Ectodermal cell (in vitro differentiated cells): ENCODE measurements around the gene ZNF511.
A peak's percentile ranks its signal among the peaks of the same experiment; 100 is the strongest.

Experiments used
- H3K27ac ChIP-seq: 2 replicates; pipeline ENCODE4 v1.7.0; 2013; ENCODE audit warnings: mild to moderate bottlenecking, low read depth, low read length; ENCODE audit not compliant: insufficient read depth, poor library complexity, severe bottlenecking
- H3K27me3 ChIP-seq: 2 replicates; pipeline ENCODE4 v1.7.0; 2013; ENCODE audit warnings: mild to moderate bottlenecking, low read length; ENCODE audit not compliant: insufficient read depth, control insufficient read depth, poor library complexity, severe bottlenecking
- H3K36me3 ChIP-seq: one replicate; pipeline ENCODE4 v1.7.0; 2013; ENCODE audit warnings: low read length; ENCODE audit not compliant: control insufficient read depth, insufficient read depth
- H3K4me1 ChIP-seq: one replicate; pipeline ENCODE4 v1.7.0; 2013; ENCODE audit warnings: low read length; ENCODE audit not compliant: control insufficient read depth, insufficient read depth
- H3K4me3 ChIP-seq: 2 replicates; pipeline ENCODE4 v1.7.0; 2013; ENCODE audit warnings: low read depth, low read length, control low read depth; ENCODE audit not compliant: insufficient read depth
- H3K9me3 ChIP-seq: 2 replicates; pipeline ENCODE4 v1.7.0; 2013; ENCODE audit warnings: mild to moderate bottlenecking, low read length, moderate library complexity; ENCODE audit not compliant: control insufficient read depth
- WGBS, 2 experiments: methylation state at CpG; one replicate each; pipeline ENCODE4 v1.1.7; 2013; ENCODE audit warnings: missing lambda C conversion rate in 2 of 2; 5-methylcytosine and 5-hydroxymethylcytosine counted together

The ZNF511 gene

GRCh38 chr10:133274751-133275683 is 33.7 kb upstream of the ZNF511 start:
- Histone ChIP-seq H3K27me3 (peaks cover 20% of the 10 kb centered on the region), H3K4me1 (peaks cover 23% of the 10 kb centered on the region), H3K4me3 (no peak overlapping the region), H3K36me3 (no peaks in the 10 kb centered on the region), H3K9me3 (no peaks in the 10 kb centered on the region), H3K27ac (no peak overlapping the region)
- WGBS, 2 experiments: 70 to 72% methylated on average over 26 of the region's 26 CpGs

GRCh38 chr10:133275684-133276092 is 33.0 kb upstream of the ZNF511 start:
- H3K4me3 ChIP-seq: no peak overlapping the region
- H3K27me3 ChIP-seq: peaks cover 20% of the 10 kb centered on the region
- H3K4me1 ChIP-seq: peaks cover 23% of the 10 kb centered on the region
- H3K9me3 ChIP-seq: no peaks in the 10 kb centered on the region
- no peak overlapping the region for H3K27ac ChIP-seq
- 59 to 61% methylated on average over 12 of the region's 12 CpGs for WGBS, 2 experiments
- H3K36me3 ChIP-seq: no peaks in the 10 kb centered on the region

- Histone ChIP-seq H3K9me3 (no peaks in the 10 kb centered on the region), H3K4me1 (peaks cover 23% of the 10 kb centered on the region), H3K27ac (no peak overlapping the region), H3K36me3 (no peaks in the 10 kb centered on the region), H3K27me3 (peaks cover 20% of the 10 kb centered on the region), H3K4me3 (peak overlapping the region; percentile 20)
- 58 to 65% methylated on average over 6 of the region's 6 CpGs for WGBS, 2 experiments
These were observed 32.6 kb upstream of the ZNF511 start for GRCh38 chr10:133276100-133276434.

- 9 to 10% methylated on average over 63 of the region's 63 CpGs for WGBS, 2 experiments
- H3K4me3 ChIP-seq: peak within 1 kb of the TSS; percentile 20
- H3K36me3 ChIP-seq: no peaks in the 10 kb centered on the region
- peaks cover 20% of the 10 kb centered on the region for H3K27me3 ChIP-seq
- peaks cover 23% of the 10 kb centered on the region for H3K4me1 ChIP-seq
- no peak within 1 kb of the TSS for H3K27ac ChIP-seq
- no peaks in the 10 kb centered on the region for H3K9me3 ChIP-seq
These were observed 32.1 kb upstream of the ZNF511 start, which contains the start of gene ADAM8 for GRCh38 chr10:133276435-133277201. Gene ADAM8 (minus strand): TSS chr10:133276868. CDS start chr10:133276817, 51 bp downstream.

- peaks cover 20% of the 10 kb centered on the region for H3K27me3 ChIP-seq
- no peaks in the 10 kb centered on the region for H3K36me3 ChIP-seq
- no peak overlapping the region for H3K4me3 ChIP-seq
- H3K9me3 ChIP-seq: no peaks in the 10 kb centered on the region
- no peak overlapping the region for H3K27ac ChIP-seq
- WGBS, 2 experiments: 86 to 87% methylated on average over 25 of the region's 25 CpGs
- peaks cover 23% of the 10 kb centered on the region for H3K4me1 ChIP-seq
These were observed 31.3 kb upstream of the ZNF511 start for GRCh38 chr10:133277277-133277992.

- 93 to 94% methylated on average over 12 of the region's 12 CpGs for WGBS, 2 experiments
- Histone ChIP-seq H3K4me3 (no peak overlapping the region), H3K4me1 (peaks cover 23% of the 10 kb centered on the region), H3K9me3 (no peaks in the 10 kb centered on the region), H3K27me3 (peaks cover 20% of the 10 kb centered on the region), H3K36me3 (no peaks in the 10 kb centered on the region), H3K27ac (no peak overlapping the region)
These were observed 30.6 kb upstream of the ZNF511 start for GRCh38 chr10:133277993-133278576.

GRCh38 chr10:133278577-133279265 is 30.0 kb upstream of the ZNF511 start:
- Histone ChIP-seq H3K27me3 (peaks cover 20% of the 10 kb centered on the region), H3K27ac (no peak overlapping the region), H3K36me3 (no peaks in the 10 kb centered on the region), H3K9me3 (no peaks in the 10 kb centered on the region), H3K4me3 (no peak overlapping the region), H3K4me1 (peaks cover 23% of the 10 kb centered on the region)
- WGBS, 2 experiments: 90 to 91% methylated on average over 19 of the region's 19 CpGs

GRCh38 chr10:133279326-133280226 is 29.1 kb upstream of the ZNF511 start:
- 94 to 95% methylated on average over 24 of the region's 24 CpGs for WGBS, 2 experiments
- peaks cover 23% of the 10 kb centered on the region for H3K4me1 ChIP-seq
- peaks cover 20% of the 10 kb centered on the region for H3K27me3 ChIP-seq
- H3K27ac ChIP-seq: no peak overlapping the region
- H3K9me3 ChIP-seq: no peaks in the 10 kb centered on the region
- H3K36me3 ChIP-seq: no peaks in the 10 kb centered on the region
- no peak overlapping the region for H3K4me3 ChIP-seq
